Hepatocyte (in vitro differentiated cells): ENCODE data around the gene CCNB1IP1. TPM values are rescaled to one million over a fixed set of nuclear protein-coding genes. Genes with fewer than 3 reads are reported as not detected.

Source experiments
- DNase-seq: peaks from one replicate; pipeline ENCODE4 v3.0.0-alpha.2; 2016; ENCODE audit warnings: low spot score
- H2AFZ ChIP-seq: fragments of 200-600 bp; sonication (generic); 2 replicates; pipeline ENCODE4 v1.6.0; 2016; ENCODE audit warnings: antibody characterized with exemption, mild to moderate bottlenecking
- H3K27ac ChIP-seq: fragments of 200-600 bp; sonication (generic); 2 replicates; pipeline ENCODE4 v1.5.1; 2016; ENCODE audit warnings: mild to moderate bottlenecking
- H3K27me3 ChIP-seq: fragments of 200-600 bp; sonication (generic); 2 replicates; pipeline ENCODE4 v1.6.1; 2016
- H3K36me3 ChIP-seq: fragments of 200-600 bp; sonication (generic); replicated peaks from 2 replicates; pipeline ENCODE4 v1.5.1; 2016; ENCODE audit warnings: low read depth; ENCODE audit not compliant: insufficient read depth
- H3K4me1 ChIP-seq: fragments of 200-600 bp; sonication (generic); 2 replicates; pipeline ENCODE4 v1.5.1; 2016; ENCODE audit warnings: mild to moderate bottlenecking, moderate library complexity; ENCODE audit not compliant: insufficient read depth
- H3K4me2 ChIP-seq: fragments of 200-600 bp; sonication (generic); 2 replicates; pipeline ENCODE4 v1.6.0; 2016
- H3K4me3 ChIP-seq: fragments of 200-600 bp; sonication (generic); 2 replicates; pipeline ENCODE4 v1.5.1; 2016; ENCODE audit warnings: mild to moderate bottlenecking
- H3K79me2 ChIP-seq: fragments of 200-600 bp; sonication (generic); 2 replicates; pipeline ENCODE4 v1.6.0; 2017; ENCODE audit warnings: mild to moderate bottlenecking
- H3K9me2 ChIP-seq: fragments of 200-600 bp; sonication (generic); replicated peaks from 2 replicates; pipeline ENCODE4 v1.6.0; 2017; ENCODE audit warnings: mild to moderate bottlenecking; ENCODE audit not compliant: insufficient read depth
- H3K9me3 ChIP-seq: fragments of 200-600 bp; sonication (generic); 2 replicates; pipeline ENCODE4 v1.5.1; 2016; ENCODE audit warnings: low read depth, mild to moderate bottlenecking
- H4K20me1 ChIP-seq: fragments of 200-600 bp; sonication (generic); 2 replicates; pipeline ENCODE4 v1.6.0; 2016; ENCODE audit warnings: mild to moderate bottlenecking; ENCODE audit not compliant: insufficient read depth, poor library complexity, severe bottlenecking
- CTCF ChIP-seq: fragments of 200-600 bp; sonication (generic); IDR thresholded peaks from 2 replicates; pipeline ENCODE4 v1.5.1; 2016; ENCODE audit warnings: antibody characterized with exemption, mild to moderate bottlenecking; ENCODE audit not compliant: poor library complexity
- EZH2 ChIP-seq: fragments of 200-600 bp; sonication (generic); IDR thresholded peaks from 2 replicates; pipeline ENCODE4 v1.6.1; 2016; ENCODE audit warnings: antibody characterized with exemption, mild to moderate bottlenecking, borderline replicate concordance
- EZH2phosphoT487 ChIP-seq: fragments of 200-600 bp; sonication (generic); IDR thresholded peaks from one replicate; pipeline ENCODE4 v1.6.1; 2018; ENCODE audit warnings: antibody characterized with exemption, mild to moderate bottlenecking, low read depth, moderate library complexity; ENCODE audit not compliant: unreplicated experiment, severe bottlenecking
- WGBS: methylation state at CpG from one replicate; pipeline ENCODE4 v1.1.6; 2016; ENCODE audit warnings: low lambda C conversion rate; ENCODE audit errors: missing lambda C conversion rate; 5-methylcytosine and 5-hydroxymethylcytosine counted together
- polyA plus RNA-seq: library from polyadenylated mRNA; unstranded; fragments of >200 nt; fragmentation: Nextera tagmentation; extraction: Ambion mirVana; gene quantifications from 2 replicates; pipeline ENCODE4 v1.2.1, GENCODE V29; 2016
- total RNA-seq: library from RNA; depleted of rRNA; stranded (reverse); fragments of >200 nt; gene quantifications from 2 replicates; pipeline ENCODE4 v1.2.3, GENCODE V29; 2014

Gene CCNB1IP1
- total and polyA plus RNA-seq, 2 experiments from 2014 or later = 21.3 to 84.8 TPM

- no peak for DNase-seq
- peaks cover 3% of the 10 kb centered on the region for H3K4me1 ChIP-seq
- H3K27me3 ChIP-seq = no peaks in the 10 kb centered on the region
- H3K79me2 ChIP-seq = peaks cover 61% of the 10 kb centered on the region
- no peaks in the 10 kb centered on the region for H3K36me3 ChIP-seq
- WGBS = 69% methylated on average over 2 of the region's 2 CpGs
- H3K4me2 ChIP-seq = no peak overlapping the region
- no peaks in the 10 kb centered on the region for H3K9me2 ChIP-seq
- H3K9me3 ChIP-seq = no peaks in the 10 kb centered on the region
- no peak overlapping the region for H3K4me3 ChIP-seq
- no peak overlapping the region for H2AFZ ChIP-seq
- no peaks in the 10 kb centered on the region for H4K20me1 ChIP-seq
- H3K27ac ChIP-seq = no peak overlapping the region
- TF ChIP-seq EZH2 (no peak), CTCF (no peak), EZH2phosphoT487 (no peak)
Measured at GRCh38 chr14:20328705-20329104, 4.4 kb downstream of the CCNB1IP1 start.

GRCh38 chr14:20327005-20327869 lies 5.8 kb downstream of the CCNB1IP1 start:
- H4K20me1 ChIP-seq = no peaks in the 10 kb centered on the region
- H3K4me1 ChIP-seq = no peaks in the 10 kb centered on the region
- no peaks in the 10 kb centered on the region for H3K36me3 ChIP-seq
- no peak overlapping the region for H3K4me3 ChIP-seq
- no peak overlapping the region for H2AFZ ChIP-seq
- peaks cover 62% of the 10 kb centered on the region for H3K79me2 ChIP-seq
- peak; percentile 74 for DNase-seq
- 61% methylated on average over 8 of the region's 8 CpGs for WGBS
- TF ChIP-seq EZH2 (no peak), CTCF (peak; percentile 81), EZH2phosphoT487 (no peak)
- peak overlapping the region; percentile 6 for H3K27ac ChIP-seq
- H3K9me3 ChIP-seq = no peaks in the 10 kb centered on the region
- no peaks in the 10 kb centered on the region for H3K9me2 ChIP-seq
- no peaks in the 10 kb centered on the region for H3K27me3 ChIP-seq
- H3K4me2 ChIP-seq = no peak overlapping the region

GRCh38 chr14:20317720-20318119 lies 15.4 kb downstream of the CCNB1IP1 start:
- H3K4me2 ChIP-seq = no peak overlapping the region
- H3K4me3 ChIP-seq = no peak overlapping the region
- no peak overlapping the region for H3K27ac ChIP-seq
- no peak for TF ChIP-seq CTCF
- no peak for TF ChIP-seq EZH2
- no peak for TF ChIP-seq EZH2phosphoT487
- no peaks in the 10 kb centered on the region for H3K27me3 ChIP-seq
- no peaks in the 10 kb centered on the region for H3K36me3 ChIP-seq
- peaks cover 12% of the 10 kb centered on the region for H3K79me2 ChIP-seq
- H2AFZ ChIP-seq = no peak overlapping the region
- WGBS = over 99% methylated on average over 16 of the region's 16 CpGs
- no peak for DNase-seq
- H3K4me1 ChIP-seq = no peaks in the 10 kb centered on the region
- H4K20me1 ChIP-seq = peaks cover 5% of the 10 kb centered on the region
- no peaks in the 10 kb centered on the region for H3K9me3 ChIP-seq
- H3K9me2 ChIP-seq = no peaks in the 10 kb centered on the region
